Keratinocyte (primary cell): ENCODE data around the gene UBE2J2. TPM values are rescaled to one million over a fixed set of nuclear protein-coding genes. Genes with fewer than 3 reads are reported as not detected.

Experiments
- DNase-seq: peaks from one replicate; pipeline ENCODE4 v3.0.0-alpha.2; 2011; ENCODE audit warnings: low read depth, missing footprints, low spot score
- FAIRE-seq: peaks from 2 replicates; lab custom pipeline; 2011; peaks lifted over from hg19 to GRCh38; lab: Jason Lieb, UNC
- H2AFZ ChIP-seq: 2 replicates; pipeline ENCODE4 v1.6.0; 2012; ENCODE audit warnings: low read length, control low read depth, inconsistent platforms; ENCODE audit not compliant: control insufficient read depth
- H3K27ac ChIP-seq: 2 replicates; pipeline ENCODE4 v1.5.1; 2011; ENCODE audit warnings: low read length; ENCODE audit not compliant: control insufficient read depth, insufficient read depth
- H3K27me3 ChIP-seq: 3 replicates; pipeline ENCODE4 v1.6.0; 2011; ENCODE audit warnings: low read length; ENCODE audit not compliant: control insufficient read depth, insufficient read depth; ENCODE audit errors: extremely low read depth
- H3K36me3 ChIP-seq, 2 experiments: 2 replicates in 1 of 2; 3 replicates in 1 of 2; pipeline ENCODE4 v1.5.1; 2011; ENCODE audit warnings: low read length in 2 of 2, mild to moderate bottlenecking in 1 of 2; ENCODE audit not compliant: control insufficient read depth in 2 of 2, insufficient read depth in 2 of 2; ENCODE audit errors: extremely low read depth in 1 of 2
- H3K4me1 ChIP-seq: 3 replicates; pipeline ENCODE4 v1.5.1; 2011; ENCODE audit warnings: low read length; ENCODE audit not compliant: control insufficient read depth, insufficient read depth; ENCODE audit errors: extremely low read depth
- H3K4me2 ChIP-seq: 3 replicates; pipeline ENCODE4 v1.6.0; 2011; ENCODE audit warnings: low read depth, low read length; ENCODE audit not compliant: control insufficient read depth, insufficient read depth; ENCODE audit errors: extremely low read depth
- H3K4me3 ChIP-seq, 3 experiments: fragments of 200-600 bp in 1 of 3; sonication (generic) in 1 of 3; 2 replicates in 2 of 3; 3 replicates in 1 of 3; pipeline ENCODE4 v1.5.1; 2011 to 2016; ENCODE audit warnings: low read length in 3 of 3, mild to moderate bottlenecking in 3 of 3, control low read depth in 2 of 3, inconsistent platforms in 1 of 3, low read depth in 1 of 3, mixed read lengths in 1 of 3, mixed run types in 1 of 3, moderate library complexity in 1 of 3; ENCODE audit not compliant: control insufficient read depth in 2 of 3, insufficient read depth in 2 of 3; ENCODE audit errors: extremely low read depth in 1 of 3
- H3K79me2 ChIP-seq: 2 replicates; pipeline ENCODE4 v1.6.0; 2012; ENCODE audit warnings: low read length; ENCODE audit not compliant: control insufficient read depth, insufficient read depth
- H3K9ac ChIP-seq: 3 replicates; pipeline ENCODE4 v1.6.0; 2011; ENCODE audit warnings: low read length; ENCODE audit not compliant: control insufficient read depth, insufficient read depth; ENCODE audit errors: extremely low read depth
- H3K9me1 ChIP-seq: 3 replicates; pipeline ENCODE4 v1.6.0; 2011; ENCODE audit warnings: low read length; ENCODE audit not compliant: control insufficient read depth, insufficient read depth; ENCODE audit errors: extremely low read depth
- H3K9me3 ChIP-seq: 2 replicates; pipeline ENCODE4 v1.5.1; 2012; ENCODE audit warnings: low read depth, low read length; ENCODE audit not compliant: control insufficient read depth
- H4K20me1 ChIP-seq: 3 replicates; pipeline ENCODE4 v1.6.0; 2011; ENCODE audit warnings: low read length; ENCODE audit not compliant: control insufficient read depth, insufficient read depth; ENCODE audit errors: extremely low read depth
- CTCF ChIP-seq, 3 experiments: IDR thresholded peaks in 1 of 3; conservative IDR thresholded peaks in 1 of 3; optimal IDR thresholded peaks in 1 of 3; 2 replicates in 2 of 3; 3 replicates in 1 of 3; pipeline versions ENCODE3 to v1.5.1; 2011; ENCODE audit warnings: low read length in 3 of 3, mild to moderate bottlenecking in 3 of 3, moderate library complexity in 2 of 3, control low read depth in 1 of 3, inconsistent platforms in 1 of 3; ENCODE audit not compliant: insufficient read depth in 2 of 3; ENCODE audit errors: extremely low read depth in 1 of 3
- EZH2 ChIP-seq: IDR thresholded peaks from one replicate; pipeline ENCODE4 v1.6.1; 2012; ENCODE audit warnings: inconsistent platforms, mild to moderate bottlenecking, low read length, moderate library complexity
- dilution Hi-C: fragments of 300-500 bp; cut with MboI; formaldehyde crosslinking; loops from one replicate; pipeline ENCODE4 v1.7.0; 2020; ENCODE audit warnings: low sequenced_read_pairs; ENCODE audit not compliant: extremely low pct_ligation_motif_present
- polyA plus RNA-seq, 5 experiments: library from polyadenylated mRNA; depleted of rRNA in 3 of 5; stranded (reverse) in 3 of 5; stranded (forward) in 1 of 5; unstranded in 1 of 5; fragments of >200 nt; gene quantifications; 1 replicate in 1 of 5; 2 replicates in 3 of 5; 3 replicates in 1 of 5; pipeline versions ENCODE4 v1.2.1 to v1.2.3, GENCODE V29; 2011 to 2012; ENCODE audit warnings: missing spikeins in 2 of 5, low read depth in 1 of 5, low replicate concordance in 1 of 5

Gene UBE2J2
- polyA plus RNA-seq, 1 donor (not counting 4 experiments of a cell fraction or from before 2014, with no cell fraction given) = 27.0 TPM

- no peaks in the 10 kb centered on the region for H3K9me3 ChIP-seq
- H3K79me2 ChIP-seq = peaks cover 21% of the 10 kb centered on the region
- peaks cover 37 to 43% of the 10 kb centered on the region in 2 experiments for H3K36me3 ChIP-seq
- peaks cover 21% of the 10 kb centered on the region for H4K20me1 ChIP-seq
- no peak overlapping the region for H2AFZ ChIP-seq
- FAIRE-seq = no peak
- dilution Hi-C loops = no loop called here
- H3K27ac ChIP-seq = no peak overlapping the region
- H3K4me2 ChIP-seq = no peak overlapping the region
- TF ChIP-seq CTCF (optimal IDR thresholded peaks at IDR 0.05 in 1 of 3, IDR thresholded peaks at IDR 0.05 in 1 of 3, conservative IDR thresholded peaks at IDR 0.05 in 1 of 3; ENCODE audit: extremely low read depth in 1 of 3, insufficient read depth in 2 of 3, low read length in 3 of 3) (no peak), EZH2 (no peak)
- H3K4me1 ChIP-seq = peaks cover 20% of the 10 kb centered on the region
- no peaks in the 10 kb centered on the region for H3K9me1 ChIP-seq
- no peaks in the 10 kb centered on the region for H3K27me3 ChIP-seq
- no peak overlapping the region for H3K4me3 ChIP-seq
- no peak for DNase-seq
- no peak overlapping the region for H3K9ac ChIP-seq
Observed at GRCh38 chr1:1262758-1263157, 10.9 kb downstream of the UBE2J2 start.

GRCh38 chr1:1262071-1262470, 11.6 kb downstream of the UBE2J2 start:
- TF ChIP-seq CTCF (optimal IDR thresholded peaks at IDR 0.05 in 1 of 3, IDR thresholded peaks at IDR 0.05 in 1 of 3, conservative IDR thresholded peaks at IDR 0.05 in 1 of 3; ENCODE audit: extremely low read depth in 1 of 3, insufficient read depth in 2 of 3, low read length in 3 of 3) = no peak
- no peak for TF ChIP-seq EZH2

More at GRCh38 chr1:1262071-1262470, 11.6 kb downstream of the UBE2J2 start:
- H3K9me3 ChIP-seq = no peaks in the 10 kb centered on the region
- peaks cover 20% of the 10 kb centered on the region for H3K4me1 ChIP-seq
- H3K4me2 ChIP-seq = no peak overlapping the region
- no peak overlapping the region for H2AFZ ChIP-seq
- no peak for DNase-seq
- no peak overlapping the region for H3K4me3 ChIP-seq
- no peak overlapping the region for H3K27ac ChIP-seq
- peaks cover 18% of the 10 kb centered on the region for H3K79me2 ChIP-seq
- no peak for FAIRE-seq
- H3K27me3 ChIP-seq = no peaks in the 10 kb centered on the region
- H3K36me3 ChIP-seq = peaks cover 38 to 43% of the 10 kb centered on the region in 2 experiments
- dilution Hi-C loops = no loop called here
- H4K20me1 ChIP-seq = peaks cover 21% of the 10 kb centered on the region
- no peaks in the 10 kb centered on the region for H3K9me1 ChIP-seq
- H3K9ac ChIP-seq = no peak overlapping the region
